ENCODE data around the gene SRRM1.

Gene SRRM1

GRCh38 chr1:24642481-24643362 is at the start of gene SRRM1:
TSS of gene SRRM1 (plus strand) at chr1:24643302. CDS start at chr1:24643327, 25 bp downstream.
- peak; percentile 98 for DNase-seq

- no peak for DNase-seq
Measured at GRCh38 chr1:24594328-24594598, 48.8 kb upstream of the SRRM1 start.

DNA sequence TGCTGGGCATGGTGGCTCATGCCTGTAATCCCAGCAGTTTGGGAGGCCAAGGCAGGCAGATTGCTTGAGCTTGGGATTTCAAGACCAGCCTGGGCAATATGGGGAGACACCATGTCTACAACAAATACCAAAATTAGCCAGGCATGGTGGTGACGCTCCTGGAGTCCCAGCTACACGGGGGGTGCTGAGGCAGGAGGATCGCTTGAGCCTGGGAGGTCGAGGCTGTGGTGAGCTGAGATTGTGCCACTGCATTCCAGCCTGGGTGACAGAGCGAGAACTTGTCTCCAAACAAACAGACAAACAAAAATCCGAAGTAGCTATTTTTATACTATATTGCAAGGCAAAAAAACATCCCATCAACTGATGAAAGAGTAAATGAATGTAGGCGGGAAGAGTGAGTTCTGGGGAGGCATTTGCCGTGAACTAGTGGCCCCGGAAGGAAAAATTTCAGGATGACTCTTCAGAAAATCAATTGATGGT is 46.7 kb upstream of the SRRM1 start:
- DNase-seq, result no peak

DNA sequence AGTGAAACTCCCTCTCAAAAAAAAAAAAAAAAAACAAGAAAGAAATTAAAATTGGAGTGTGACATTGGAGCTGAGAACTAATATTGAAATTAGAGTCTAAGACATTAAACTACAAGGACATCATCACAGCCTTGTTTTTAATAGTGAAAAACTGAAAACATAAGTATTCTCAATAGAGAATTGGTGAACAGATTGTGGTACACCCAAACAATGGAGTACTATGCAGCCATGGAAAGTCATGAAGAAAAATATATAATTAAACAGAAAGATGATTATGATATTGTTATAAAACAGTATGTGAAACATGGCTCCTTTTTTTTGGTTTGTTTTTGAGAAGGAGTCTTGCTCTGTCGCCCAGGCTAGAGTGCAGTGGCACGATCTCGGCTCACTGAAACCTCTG is 43.8 kb upstream of the SRRM1 start:
- DNase-seq, result no peak

- no peak for DNase-seq
Measured at GRCh38 chr1:24600551-24600950, 42.6 kb upstream of the SRRM1 start.

DNA sequence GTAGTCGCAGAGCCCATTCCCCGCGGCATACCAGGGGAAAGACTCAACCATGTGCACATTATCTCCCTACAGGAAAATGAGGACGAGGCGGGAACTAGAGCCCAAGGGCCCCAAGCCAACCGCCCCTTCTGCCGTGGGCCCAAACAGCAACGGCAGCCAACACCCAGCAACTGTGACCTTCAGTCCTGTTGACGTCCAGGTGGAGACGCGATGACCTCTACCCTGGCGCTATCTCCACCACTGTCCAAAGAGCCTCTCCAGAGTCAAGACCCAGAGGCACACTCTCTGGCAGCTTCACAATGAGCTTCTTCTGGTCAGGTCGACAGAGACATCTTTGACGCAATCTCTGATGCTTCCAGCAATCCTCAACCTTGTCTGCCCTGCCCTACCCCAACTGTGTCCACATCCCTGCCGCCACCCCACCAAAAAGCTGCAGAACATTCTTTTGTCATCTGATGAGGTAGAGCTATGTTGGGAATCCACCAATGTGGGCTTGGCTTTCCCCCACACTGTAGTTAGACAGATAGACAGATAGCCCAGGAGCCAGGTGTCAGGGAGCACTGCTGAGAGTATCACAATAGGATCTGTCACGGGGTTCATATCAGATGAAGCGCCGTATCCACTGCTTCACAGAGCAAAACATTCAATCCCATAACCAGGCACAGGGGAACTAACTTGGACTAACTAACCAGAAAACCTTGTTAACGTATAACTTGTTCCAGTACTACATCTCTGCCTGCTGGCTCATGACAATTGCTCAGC is 37.4 kb upstream of the SRRM1 start:
- DNase-seq, result no peak

DNA sequence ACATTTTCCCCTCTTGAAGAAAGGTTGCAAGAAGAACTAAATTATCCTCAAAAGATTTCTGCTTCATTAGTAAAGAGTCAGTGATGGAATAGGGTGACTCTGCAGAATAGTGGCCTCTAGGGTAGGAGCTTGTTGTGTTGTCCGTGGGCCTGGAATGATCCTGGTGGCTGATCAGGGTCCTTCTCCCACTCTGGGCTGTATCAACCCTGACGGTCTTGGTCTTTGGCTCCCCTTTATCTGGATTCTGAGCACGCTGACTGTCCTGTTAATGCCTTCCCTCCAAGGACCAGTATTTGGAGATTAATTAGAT is 36.9 kb upstream of the SRRM1 start:
- no peak for DNase-seq

DNA sequence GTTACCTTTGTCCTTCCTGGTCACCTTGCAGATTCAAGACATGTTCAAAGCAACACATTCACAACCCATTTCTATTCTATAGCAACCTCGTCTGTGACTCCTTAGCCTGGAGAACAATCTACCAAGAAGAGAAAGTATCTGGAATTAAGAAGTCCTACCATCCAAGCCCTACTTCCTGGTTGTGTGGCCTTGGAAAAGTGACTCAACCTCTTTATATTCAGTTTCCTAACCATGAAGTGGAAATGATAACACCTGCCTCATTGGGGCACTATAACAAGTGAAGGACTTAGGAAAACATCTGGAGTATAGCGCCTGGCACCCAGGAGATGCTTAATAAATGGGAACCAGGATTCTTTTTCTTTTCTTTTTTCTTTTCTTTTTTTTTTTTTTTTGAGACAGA is 36.5 kb upstream of the SRRM1 start:
- no peak for DNase-seq

DNA sequence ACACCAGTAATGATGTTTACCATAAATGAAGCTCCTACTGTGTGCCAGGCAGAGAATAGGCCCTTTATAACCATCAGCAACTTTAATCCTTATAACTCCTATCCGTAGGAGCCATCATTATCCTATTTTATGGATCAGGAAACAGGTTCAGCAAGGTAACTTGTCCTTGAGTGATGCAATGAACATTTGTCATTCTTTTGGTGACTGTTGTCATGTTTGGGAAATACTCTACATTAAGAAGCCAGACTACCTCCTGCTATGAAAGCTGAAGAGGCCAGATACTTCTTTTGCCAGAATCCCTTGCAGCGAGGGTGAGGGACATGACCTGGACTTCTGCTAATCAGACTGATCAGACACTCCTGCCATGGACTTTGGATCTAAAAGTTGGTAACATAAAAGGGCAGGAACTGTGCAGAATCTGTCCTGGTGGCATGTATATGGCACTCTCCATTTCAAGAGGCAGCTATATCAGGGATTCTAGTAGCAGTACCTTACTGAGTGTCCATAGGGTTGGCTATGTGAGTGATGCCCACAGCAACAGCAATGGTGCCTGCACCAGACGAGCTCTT is 33.1 kb upstream of the SRRM1 start:
- no peak for DNase-seq

DNA sequence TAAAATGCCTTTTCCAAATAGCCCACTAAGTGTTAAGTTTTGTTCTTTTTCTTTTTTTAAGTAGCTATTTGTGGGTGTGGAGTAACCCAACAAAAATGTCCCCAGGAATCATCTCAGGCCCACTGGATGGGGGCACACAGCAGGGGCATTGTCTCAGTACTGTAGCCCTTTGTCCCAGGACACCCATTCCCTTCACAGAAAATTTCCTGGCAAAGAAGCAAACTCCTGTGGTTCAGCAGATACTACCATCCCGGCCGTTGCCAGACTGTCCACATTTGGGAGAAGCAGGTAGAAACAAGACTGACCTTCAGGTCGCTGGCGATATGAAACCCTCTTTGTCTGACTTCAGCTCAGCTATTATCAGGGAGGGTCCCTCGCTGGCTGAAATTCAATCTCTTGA is 23.7 kb upstream of the SRRM1 start:
- no peak for DNase-seq

DNA sequence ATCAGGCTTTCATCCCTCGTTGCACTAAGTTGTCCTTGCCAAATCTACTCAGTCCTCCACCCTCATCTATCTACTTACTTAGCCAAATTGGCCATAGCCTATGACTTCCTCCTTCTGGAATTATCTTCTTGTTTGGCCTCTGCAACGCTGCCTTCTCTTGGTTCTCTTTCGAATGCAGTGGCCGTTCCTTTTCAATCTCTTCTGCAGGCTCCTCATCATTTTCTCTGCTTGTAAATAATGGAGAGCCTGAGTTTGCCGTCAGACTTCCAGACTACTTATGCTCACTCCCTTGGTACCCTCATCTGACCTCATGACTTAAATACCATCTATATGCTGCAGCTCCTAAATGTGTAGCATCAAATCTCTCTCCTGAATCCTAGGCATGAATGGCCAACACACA is 22.4 kb upstream of the SRRM1 start:
- DNase-seq, result no peak

DNA sequence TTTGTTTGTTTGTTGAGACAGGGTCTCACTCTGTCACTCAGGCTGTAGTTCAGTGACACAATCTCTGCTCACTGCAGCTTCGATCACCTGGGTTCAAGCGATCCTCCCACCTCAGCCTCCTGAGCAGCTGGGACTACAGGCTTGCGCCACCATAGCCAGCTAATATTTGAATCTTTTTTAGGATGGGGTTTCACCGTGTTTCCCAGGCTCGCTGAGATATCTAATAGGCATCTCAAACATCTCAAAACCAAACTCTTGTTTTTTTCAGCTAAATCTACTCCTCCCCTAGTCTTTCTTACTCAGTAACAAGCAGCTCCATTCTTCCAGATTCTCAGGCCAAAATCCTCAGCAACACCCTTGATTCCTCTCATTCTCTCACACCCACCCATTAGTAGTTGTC is 22.0 kb upstream of the SRRM1 start:
- no peak for DNase-seq

- no peak for DNase-seq
Measured at GRCh38 chr1:24622218-24622617, 20.9 kb upstream of the SRRM1 start.

DNA sequence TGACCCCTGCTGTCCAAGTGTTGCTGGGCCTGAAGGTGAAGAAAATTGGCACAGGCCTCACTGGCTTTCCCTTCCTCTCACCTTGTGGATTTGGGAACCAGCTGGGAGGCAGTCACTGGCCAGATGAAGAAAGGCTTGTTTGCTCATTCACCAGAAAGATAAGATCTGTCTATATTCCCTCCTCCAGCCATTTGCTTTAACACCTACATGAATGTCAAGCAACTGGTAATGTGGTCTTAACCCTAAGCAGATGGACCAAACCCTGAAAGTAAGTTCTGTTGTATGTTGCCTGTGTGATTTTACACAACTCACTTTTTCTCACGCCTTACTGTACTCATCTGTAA is 10.3 kb upstream of the SRRM1 start:
- DNase-seq, result no peak

DNA sequence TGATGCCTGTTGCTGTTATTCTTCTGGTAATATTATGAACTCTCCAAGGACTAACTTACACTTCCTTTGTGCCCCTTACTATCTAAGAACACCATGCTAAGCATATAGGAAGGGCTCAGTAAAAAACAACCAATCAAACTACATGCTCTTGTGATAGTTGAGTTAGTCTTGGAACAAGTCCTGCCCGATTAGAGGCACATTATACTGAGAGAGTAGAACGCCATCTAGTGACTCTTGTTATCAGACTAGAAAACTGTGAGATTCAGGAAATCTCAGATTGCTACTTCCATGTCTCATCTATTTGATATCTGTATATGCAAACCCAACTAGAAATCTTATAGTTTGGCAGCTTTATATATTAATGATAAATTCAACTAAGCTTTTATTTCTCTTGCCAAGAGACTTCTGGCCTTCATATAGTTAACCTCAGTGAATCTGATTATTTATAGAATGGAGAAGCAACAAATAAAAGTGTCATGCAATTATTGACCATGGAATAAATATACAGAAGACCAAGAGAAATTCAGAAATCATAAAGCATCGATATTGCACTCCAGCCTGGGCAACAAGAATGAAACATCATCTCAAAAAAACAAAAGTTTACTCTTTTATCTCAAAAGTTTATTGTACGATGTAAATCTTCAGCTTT is 7.8 kb upstream of the SRRM1 start:
- peak; percentile 17 for DNase-seq

DNA sequence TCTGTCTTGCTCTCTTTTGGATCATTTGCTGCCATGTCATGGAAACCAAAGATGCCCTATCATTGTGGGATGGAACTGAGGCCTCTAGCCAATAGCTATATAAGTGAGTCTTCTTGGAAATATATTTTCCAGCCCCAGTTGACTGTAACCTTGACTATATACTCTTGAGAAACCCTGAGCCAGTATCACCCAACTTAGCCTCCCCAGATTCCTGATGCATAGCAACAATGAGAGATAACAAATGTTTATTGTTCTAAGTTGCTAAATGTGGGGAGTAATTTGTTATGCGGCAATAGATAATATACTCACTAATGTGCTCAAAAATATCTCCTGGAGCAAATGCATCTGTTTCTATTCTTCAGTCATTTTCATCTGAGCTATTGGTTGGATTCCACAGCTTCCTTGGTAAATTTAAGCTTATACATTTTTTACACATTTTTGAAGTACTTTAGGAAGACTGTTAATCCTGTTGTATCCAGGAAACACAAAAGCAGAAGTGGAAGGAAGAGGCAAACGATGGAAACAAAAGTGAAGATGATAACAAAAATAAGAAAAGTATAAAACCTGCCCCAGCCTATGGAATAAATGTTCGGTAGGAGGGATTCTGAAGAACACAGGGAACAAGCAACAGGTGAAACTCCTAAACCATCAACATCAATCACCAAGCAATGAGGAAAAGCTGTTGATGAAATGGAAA is 6.3 kb upstream of the SRRM1 start:
- no peak for DNase-seq

DNA sequence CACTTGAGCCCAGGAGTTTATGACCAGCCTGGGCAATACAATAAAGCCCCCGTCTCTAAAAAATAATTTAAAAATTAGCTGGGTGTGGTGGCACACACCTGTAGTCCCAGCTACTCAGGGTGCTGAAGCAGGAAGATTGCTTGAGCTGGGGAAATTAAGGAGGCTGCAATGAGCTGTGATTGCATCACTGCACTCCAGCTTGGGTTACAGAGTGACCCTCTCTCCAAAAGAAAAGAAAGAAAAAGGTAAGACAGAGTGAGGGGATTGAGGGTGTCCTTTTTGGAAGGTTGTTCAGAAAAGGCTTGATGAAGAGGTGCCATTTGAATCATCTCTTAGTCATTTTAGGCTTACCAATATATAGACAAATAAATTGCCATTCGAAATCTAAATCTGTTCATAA is 4.0 kb upstream of the SRRM1 start:
- no peak for DNase-seq

DNA sequence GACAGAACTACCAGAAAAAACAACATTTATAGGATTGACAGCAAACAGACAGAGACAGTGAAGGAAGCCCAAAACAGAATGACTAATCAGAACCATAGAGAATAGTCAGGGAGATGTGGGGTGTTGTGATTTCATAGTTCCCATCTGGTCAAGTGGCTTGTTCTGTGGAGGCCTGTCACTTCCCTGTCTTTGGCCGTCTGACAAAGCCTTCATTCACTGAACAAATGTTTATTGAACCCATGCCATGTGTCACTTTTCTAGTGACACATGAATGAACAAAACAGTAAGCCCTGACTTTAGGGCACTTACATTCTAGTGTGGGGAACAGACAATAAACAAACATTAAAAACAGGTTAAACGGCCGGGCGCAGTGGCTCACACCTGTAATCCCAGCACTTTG is 3.2 kb upstream of the SRRM1 start:
- DNase-seq, result no peak

DNA sequence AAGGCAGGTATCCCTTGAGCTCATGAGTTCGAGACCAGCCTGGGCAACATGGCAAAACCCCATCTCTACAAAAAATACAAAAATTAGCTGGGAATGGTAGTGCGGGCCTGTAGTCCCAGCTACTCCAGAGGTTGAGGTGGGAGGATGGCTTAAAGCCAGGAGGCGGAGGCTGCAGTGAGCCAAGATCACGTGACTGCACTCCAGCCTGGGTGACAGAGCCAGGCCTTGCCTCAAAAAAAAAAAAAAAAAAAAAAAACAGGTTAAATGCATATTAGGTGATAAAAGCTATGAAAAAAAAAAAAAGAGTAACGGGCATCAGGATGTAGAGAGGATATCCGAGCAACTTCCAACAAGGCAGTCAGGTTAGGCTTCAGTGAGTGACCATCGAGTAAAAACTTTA is 2.8 kb upstream of the SRRM1 start:
- no peak for DNase-seq

- peak; percentile 59 for DNase-seq
Measured at GRCh38 chr1:24641646-24642151, 1.4 kb upstream of the SRRM1 start.

- DNase-seq, result no peak
Measured at GRCh38 chr1:24643363-24644099, 429 bp downstream of the SRRM1 start.

GRCh38 chr1:24644100-24644384 is 940 bp downstream of the SRRM1 start:
- DNase-seq, result no peak

DNA sequence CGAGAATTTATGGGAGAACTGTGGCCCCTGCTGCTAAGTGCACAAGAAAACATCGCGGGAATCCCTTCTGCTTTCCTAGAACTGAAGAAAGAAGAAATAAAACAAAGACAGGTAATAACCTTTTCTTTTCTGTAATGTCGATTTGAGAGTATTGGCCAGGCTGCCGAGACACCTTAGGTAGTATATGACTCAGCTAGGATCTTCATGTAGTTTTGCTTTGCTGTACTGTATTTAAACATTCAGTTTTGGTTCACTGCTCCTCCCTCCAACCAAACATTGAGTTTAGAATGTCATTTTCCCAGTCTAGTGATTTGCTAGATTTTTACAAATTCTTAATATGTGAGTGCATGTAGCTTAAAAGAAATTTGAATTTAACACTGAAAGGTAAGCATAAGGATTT is 5.8 kb downstream of the SRRM1 start:
- DNase-seq, result no peak

Measured in retina (tissue), 1 donor.